Stomach (tissue), 9 donors: ENCODE measurements around the gene SPRR1A. TPM values are rescaled to one million over a fixed set of nuclear protein-coding genes. Genes with fewer than 3 reads are reported as not detected.

ENCODE experiments used
- DNase-seq, 2 donors: peaks; one replicate each; pipeline versions ENCODE4 v3.0.0 to v3.0.0-alpha.2; 2013 to 2019
- H3K27ac ChIP-seq, 5 donors: fragments of 200-600 bp in 4 of 5; sonication (generic) in 4 of 5; one replicate each; pipeline ENCODE4 v1.5.1; 2013 to 2019; ENCODE audit warnings: mild to moderate bottlenecking in 1 of 5, moderate library complexity in 1 of 5
- H3K27me3 ChIP-seq, 3 donors: fragments of 200-600 bp; sonication (generic); one replicate each; pipeline ENCODE4 v1.5.1; 2017 to 2019; ENCODE audit warnings: mixed run types in 1 of 3
- H3K36me3 ChIP-seq, 4 donors: fragments of 200-600 bp; sonication (generic); 1 replicate in 3 of 4; 2 replicates in 1 of 4; pipeline ENCODE4 v1.5.1; 2016 to 2019
- H3K4me1 ChIP-seq, 4 donors: fragments of 200-600 bp; sonication (generic); one replicate each; pipeline ENCODE4 v1.5.1; 2016 to 2019
- H3K4me3 ChIP-seq, 4 donors: fragments of 200-600 bp; sonication (generic) in 3 of 4; one replicate each; pipeline ENCODE4 v1.5.1; 2016 to 2019; ENCODE audit warnings: mild to moderate bottlenecking in 1 of 4
- H3K9me3 ChIP-seq, 4 donors: fragments of 200-600 bp; sonication (generic); one replicate each; pipeline ENCODE4 v1.5.1; 2016 to 2019
- EP300 ChIP-seq: sonication (generic); formaldehyde crosslinking; IDR thresholded peaks from one replicate; pipeline ENCODE4 v1.6.1; 2017; ENCODE audit warnings: antibody characterized with exemption
- POLR2A ChIP-seq, 4 donors: fragments of 450-650 bp; IDR thresholded peaks; one replicate each; pipeline ENCODE4 v1.6.1; 2016; ENCODE audit warnings: antibody characterized with exemption in 4 of 4, control low read depth in 2 of 4, mild to moderate bottlenecking in 1 of 4, moderate library complexity in 1 of 4
- POLR2AphosphoS5 ChIP-seq, 3 donors: sonication (generic); formaldehyde crosslinking; IDR thresholded peaks; one replicate each; pipeline ENCODE4 v1.6.1; 2016; ENCODE audit warnings: antibody characterized with exemption in 3 of 3
- WGBS, 5 donors: extraction: QIAGEN DNeasy Blood & Tissue Kit in 3 of 5; methylation state at CpG; one replicate each; pipeline versions ENCODE4 v1.1.5 to v1.1.7; 2013 to 2018; 5-methylcytosine and 5-hydroxymethylcytosine counted together
- intact Hi-C: fragments of 100-400 bp; cut with DNase I; formaldehyde crosslinking; loops from one replicate; pipeline ENCODE4 v1.15.1; 2023; ENCODE audit warnings: low total_unique reads
- polyA plus RNA-seq, 3 donors: library from polyadenylated mRNA; stranded (reverse); fragments of 200-250 nt; gene quantifications; one replicate each; pipeline ENCODE4 v1.2.3, GENCODE V29; 2013
- total RNA-seq, 5 donors: library from RNA; depleted of rRNA; stranded (reverse); fragments of >200 nt; gene quantifications; one replicate each; pipeline versions ENCODE4 v1.1.0 to v1.2.3, GENCODE V29; 2014 to 2016
- TF ChIP-seq, protein P1 (sequence below), 7 experiments: fragments of 450-650 bp in 4 of 7; fragments of 200-600 bp in 3 of 7; sonication (generic) in 3 of 7; IDR thresholded peaks; one replicate each; pipeline ENCODE4 v1.5.1; 2016 to 2019; ENCODE audit warnings: antibody characterized with exemption in 7 of 7, control low read depth in 2 of 7, mild to moderate bottlenecking in 1 of 7
- donor health status: healthy with polysubstance abuse.
- donor health status: Bipolar disorder and iron deficiency.
- donor health status: healthy.

SPRR1A gene
- total and polyA plus RNA-seq, 8 donors, result 123 TPM; not detected in 7

- no peak for TF ChIP-seq POLR2A (IDR thresholded peaks at IDR 0.05)
- TF ChIP-seq, protein P1, sequence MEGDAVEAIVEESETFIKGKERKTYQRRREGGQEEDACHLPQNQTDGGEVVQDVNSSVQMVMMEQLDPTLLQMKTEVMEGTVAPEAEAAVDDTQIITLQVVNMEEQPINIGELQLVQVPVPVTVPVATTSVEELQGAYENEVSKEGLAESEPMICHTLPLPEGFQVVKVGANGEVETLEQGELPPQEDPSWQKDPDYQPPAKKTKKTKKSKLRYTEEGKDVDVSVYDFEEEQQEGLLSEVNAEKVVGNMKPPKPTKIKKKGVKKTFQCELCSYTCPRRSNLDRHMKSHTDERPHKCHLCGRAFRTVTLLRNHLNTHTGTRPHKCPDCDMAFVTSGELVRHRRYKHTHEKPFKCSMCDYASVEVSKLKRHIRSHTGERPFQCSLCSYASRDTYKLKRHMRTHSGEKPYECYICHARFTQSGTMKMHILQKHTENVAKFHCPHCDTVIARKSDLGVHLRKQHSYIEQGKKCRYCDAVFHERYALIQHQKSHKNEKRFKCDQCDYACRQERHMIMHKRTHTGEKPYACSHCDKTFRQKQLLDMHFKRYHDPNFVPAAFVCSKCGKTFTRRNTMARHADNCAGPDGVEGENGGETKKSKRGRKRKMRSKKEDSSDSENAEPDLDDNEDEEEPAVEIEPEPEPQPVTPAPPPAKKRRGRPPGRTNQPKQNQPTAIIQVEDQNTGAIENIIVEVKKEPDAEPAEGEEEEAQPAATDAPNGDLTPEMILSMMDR (IDR thresholded peaks at IDR 0.05), result no peak
- TF ChIP-seq POLR2AphosphoS5 (IDR thresholded peaks at IDR 0.05), result no peak
- no peak for TF ChIP-seq EP300
- H3K27ac ChIP-seq, result no peak overlapping the region
- H3K4me1 ChIP-seq, result no peaks in the 10 kb centered on the region
- H3K36me3 ChIP-seq, result no peaks in the 10 kb centered on the region
- no peaks in the 10 kb centered on the region for H3K9me3 ChIP-seq
- DNase-seq, result no peak
- intact Hi-C loops, result no loop called here
- 73 to 83% (median 77%) methylated on average over 3 of the region's 3 CpGs for WGBS, 5 donors
- H3K4me3 ChIP-seq, result no peak overlapping the region
- H3K27me3 ChIP-seq, result peaks cover 0 to 9% (median 0%) of the 10 kb centered on the region in 3 donors
Measured at GRCh38 chr1:152946248-152946647, 37.6 kb upstream of the SPRR1A start.

GRCh38 chr1:152946651-152947256 is 37.1 kb upstream of the SPRR1A start, which contains the start of gene SPRR5:
SPRR5 (plus strand) TSS chr1:152947206; CDS start chr1:152948555, 1,349 bp downstream.
- Histone ChIP-seq H3K4me1 (no peaks in the 10 kb centered on the region), H3K9me3 (no peaks in the 10 kb centered on the region), H3K27me3 (peaks cover 0 to 9% (median 0%) of the 10 kb centered on the region in 3 donors), H3K4me3 (no peak within 1 kb of the TSS), H3K36me3 (no peaks in the 10 kb centered on the region), H3K27ac (no peak within 1 kb of the TSS)
- TF ChIP-seq, protein P1 (IDR thresholded peaks at IDR 0.05), result no peak
- TF ChIP-seq POLR2AphosphoS5 (IDR thresholded peaks at IDR 0.05), result no peak
- no peak for TF ChIP-seq POLR2A (IDR thresholded peaks at IDR 0.05)
- TF ChIP-seq EP300, result no peak
- 73 to 82% (median 77%) methylated on average over 4 of the region's 4 CpGs for WGBS, 5 donors
- no peak for DNase-seq
- intact Hi-C loops, result no loop called here

- 78 to 83% (median 80%) methylated on average over 5 of the region's 5 CpGs for WGBS, 5 donors
- no peak for DNase-seq
- intact Hi-C loops, result no loop called here
- Histone ChIP-seq H3K36me3 (no peaks in the 10 kb centered on the region), H3K4me1 (no peaks in the 10 kb centered on the region), H3K4me3 (no peak overlapping the region), H3K27me3 (peaks cover 0 to 9% (median 0%) of the 10 kb centered on the region in 3 donors), H3K9me3 (no peaks in the 10 kb centered on the region), H3K27ac (no peak overlapping the region)
- no peak for TF ChIP-seq EP300
- TF ChIP-seq POLR2AphosphoS5 (IDR thresholded peaks at IDR 0.05), result no peak
- TF ChIP-seq, protein P1 (IDR thresholded peaks at IDR 0.05), result no peak
- TF ChIP-seq POLR2A (IDR thresholded peaks at IDR 0.05), result no peak
Measured at GRCh38 chr1:152951711-152952110, 32.2 kb upstream of the SPRR1A start.

DNA sequence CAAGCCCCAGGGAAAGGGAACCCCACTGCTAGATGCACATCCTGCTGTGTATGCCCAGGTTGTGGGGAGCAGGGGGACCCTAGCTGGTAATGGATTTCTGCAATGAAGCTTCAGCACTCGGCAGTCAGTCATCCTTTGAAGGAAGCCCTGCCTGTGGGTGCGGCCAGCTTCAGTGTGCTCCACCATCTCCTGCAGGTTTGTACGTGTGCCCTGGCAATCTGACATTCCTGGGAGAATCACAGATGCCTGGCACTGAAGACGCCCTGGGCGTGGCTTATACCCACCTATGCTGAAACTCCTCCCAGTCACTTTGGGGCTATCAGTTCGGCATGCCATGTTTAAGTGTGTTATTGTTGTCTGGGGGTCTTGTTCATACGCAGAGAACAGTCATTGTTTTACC is 30.1 kb upstream of the SPRR1A start:
- no peak for TF ChIP-seq POLR2AphosphoS5 (IDR thresholded peaks at IDR 0.05)
- no peak for TF ChIP-seq EP300
- TF ChIP-seq POLR2A (IDR thresholded peaks at IDR 0.05), result no peak
- TF ChIP-seq, protein P1 (IDR thresholded peaks at IDR 0.05), result no peak
- DNase-seq, result no peak
- intact Hi-C loops, result no loop called here
- Histone ChIP-seq H3K4me1 (no peaks in the 10 kb centered on the region), H3K27me3 (no peaks in the 10 kb centered on the region), H3K27ac (no peak overlapping the region), H3K4me3 (no peak overlapping the region), H3K36me3 (no peaks in the 10 kb centered on the region), H3K9me3 (no peaks in the 10 kb centered on the region)
- 65 to 81% (median 67%) methylated on average over 5 to 7 of the region's 7 CpGs for WGBS, 5 donors
